ENCODE data around the gene DPP6.

- TF ChIP-seq EZH2 (IDR thresholded peaks at IDR 0.05; ENCODE audit: borderline replicate concordance, low read depth, low read length, poor library complexity, severe bottlenecking): no peak
- TF ChIP-seq, protein P1, sequence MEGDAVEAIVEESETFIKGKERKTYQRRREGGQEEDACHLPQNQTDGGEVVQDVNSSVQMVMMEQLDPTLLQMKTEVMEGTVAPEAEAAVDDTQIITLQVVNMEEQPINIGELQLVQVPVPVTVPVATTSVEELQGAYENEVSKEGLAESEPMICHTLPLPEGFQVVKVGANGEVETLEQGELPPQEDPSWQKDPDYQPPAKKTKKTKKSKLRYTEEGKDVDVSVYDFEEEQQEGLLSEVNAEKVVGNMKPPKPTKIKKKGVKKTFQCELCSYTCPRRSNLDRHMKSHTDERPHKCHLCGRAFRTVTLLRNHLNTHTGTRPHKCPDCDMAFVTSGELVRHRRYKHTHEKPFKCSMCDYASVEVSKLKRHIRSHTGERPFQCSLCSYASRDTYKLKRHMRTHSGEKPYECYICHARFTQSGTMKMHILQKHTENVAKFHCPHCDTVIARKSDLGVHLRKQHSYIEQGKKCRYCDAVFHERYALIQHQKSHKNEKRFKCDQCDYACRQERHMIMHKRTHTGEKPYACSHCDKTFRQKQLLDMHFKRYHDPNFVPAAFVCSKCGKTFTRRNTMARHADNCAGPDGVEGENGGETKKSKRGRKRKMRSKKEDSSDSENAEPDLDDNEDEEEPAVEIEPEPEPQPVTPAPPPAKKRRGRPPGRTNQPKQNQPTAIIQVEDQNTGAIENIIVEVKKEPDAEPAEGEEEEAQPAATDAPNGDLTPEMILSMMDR (conservative IDR thresholded peaks at IDR 0.05; ENCODE audit: low read depth, low read length): no peak
Observed at GRCh38 chr7:154869436-154869835, 817.2 kb downstream of the DPP6 start.

Data from A673 (cell line).